A172 (cell line): ENCODE data around the gene LSM7. TPM values are rescaled to one million over a fixed set of nuclear protein-coding genes. Genes with fewer than 3 reads are reported as not detected.
A peak's percentile ranks its signal among the peaks of the same experiment; 100 is the strongest.
"Not testable (repeated sequence)": the region's sequence is repeated elsewhere in the genome, so short reads cannot be mapped to it uniquely, and the experiment has no call there.

Experiments used
- DNase-seq: peaks from one replicate; pipeline ENCODE4 v3.0.0-alpha.2; 2015; ENCODE audit warnings: low spot score
- total RNA-seq: library from RNA; depleted of rRNA; stranded (reverse); fragments of >200 nt; shearing (Covaris generic); gene quantifications from 2 replicates; pipeline ENCODE4 v1.2.3, GENCODE V29; 2014

LSM7 gene
- total RNA-seq, 1 experiment from 2014 or later = 493 TPM

DNA sequence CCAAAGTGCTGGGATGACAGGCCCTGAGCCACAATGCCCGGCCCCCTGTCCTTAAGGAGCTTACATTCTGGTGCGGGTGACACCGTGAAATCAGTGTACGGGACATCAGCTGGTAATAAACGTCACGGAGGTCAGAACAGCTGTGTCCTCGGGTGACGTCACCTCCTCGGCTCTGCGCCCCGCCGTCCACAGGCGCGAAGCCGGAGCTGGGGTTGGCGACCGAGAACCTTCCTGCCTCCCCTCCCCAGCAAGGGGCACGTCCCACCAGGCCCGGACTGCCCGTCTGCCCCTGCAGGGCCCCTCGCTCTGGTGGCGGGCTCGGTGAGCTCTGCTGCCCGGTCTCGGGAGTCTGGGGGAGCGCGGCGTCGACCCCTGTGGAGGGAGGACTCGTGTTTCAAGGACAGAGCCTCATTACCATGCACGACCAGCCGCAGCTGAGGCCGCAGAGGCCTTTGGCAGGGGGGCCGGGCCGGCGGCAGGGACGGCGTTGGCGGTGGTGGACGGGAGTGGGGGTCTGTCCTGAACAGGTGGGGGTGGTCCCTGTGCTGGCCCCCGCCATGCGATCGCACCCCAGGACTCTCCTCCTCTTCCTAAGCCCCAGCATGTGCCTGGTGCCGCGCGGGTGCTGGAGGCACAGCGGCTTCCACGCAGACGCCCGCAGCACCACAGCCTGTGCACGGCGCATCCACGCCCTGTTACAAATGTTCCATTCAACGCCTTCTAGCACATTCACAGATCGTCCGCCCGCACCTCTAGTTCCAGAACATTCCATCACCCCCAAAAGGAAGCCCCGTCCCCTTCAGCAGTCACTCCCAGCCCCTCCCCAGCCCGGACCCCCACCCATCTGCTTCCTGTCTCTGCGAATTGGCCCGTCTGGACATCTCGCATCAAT is 25.8 kb downstream of the LSM7 start:
- DNase-seq = no peak

GRCh38 chr19:2300533-2300932 is 27.9 kb downstream of the LSM7 start:
- DNase-seq = no peak

DNA sequence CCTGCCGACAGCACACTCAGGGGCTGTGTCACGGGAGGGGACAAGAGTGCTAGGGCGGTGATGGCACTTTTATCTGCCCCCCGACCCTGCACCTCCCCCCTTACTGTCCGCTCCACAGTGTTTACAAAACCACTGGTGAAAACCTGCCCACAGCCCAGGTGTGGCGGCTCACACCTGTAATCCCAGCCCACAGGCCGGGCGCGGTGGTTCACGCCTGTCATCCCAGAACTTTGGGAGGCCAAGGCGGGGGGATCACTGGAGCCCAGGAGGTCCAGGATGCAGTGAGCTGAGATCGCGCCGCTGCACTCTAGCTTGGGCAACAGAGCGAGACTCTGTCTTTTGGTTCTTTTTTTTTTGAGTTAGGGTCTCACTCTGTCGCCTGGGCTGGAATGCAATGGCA is 32.2 kb downstream of the LSM7 start:
- no peak for DNase-seq

- peak; percentile 53 for DNase-seq
Measured at GRCh38 chr19:2294687-2295335, 33.6 kb downstream of the LSM7 start.

DNA sequence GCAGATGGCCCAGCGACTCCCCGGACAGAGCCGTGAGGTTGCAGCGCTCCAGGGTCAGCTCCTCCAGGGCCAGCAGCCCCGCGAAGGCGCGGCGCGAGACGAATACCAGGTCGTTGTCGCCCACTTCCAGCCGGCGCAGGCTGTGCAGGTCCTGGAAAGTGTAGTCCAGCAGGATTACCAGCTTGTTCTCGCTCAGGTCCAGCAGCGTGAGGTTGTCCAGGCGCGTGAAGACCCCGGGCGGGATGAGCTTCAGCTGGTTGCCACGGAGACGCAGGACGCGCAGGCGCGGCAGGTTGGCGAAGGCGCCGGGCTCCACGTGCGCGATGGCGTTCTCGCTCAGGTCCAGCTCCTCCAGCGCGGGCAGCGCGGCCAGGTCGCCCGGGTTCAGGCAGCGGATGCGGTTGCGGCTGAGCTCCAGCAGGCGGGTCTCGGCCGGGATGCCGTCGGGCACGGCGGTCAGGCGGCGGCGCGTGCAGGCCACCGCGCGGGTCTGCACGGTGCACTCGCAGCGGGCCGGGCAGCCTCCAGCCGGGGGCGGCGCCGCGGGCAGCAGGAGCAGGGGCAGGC is 37.1 kb downstream of the LSM7 start:
- no peak for DNase-seq

GRCh38 chr19:2290441-2291184 is 37.8 kb downstream of the LSM7 start:
- no peak for DNase-seq

- DNase-seq = no peak
Measured at GRCh38 chr19:2289714-2290435, 38.5 kb downstream of the LSM7 start.

DNA sequence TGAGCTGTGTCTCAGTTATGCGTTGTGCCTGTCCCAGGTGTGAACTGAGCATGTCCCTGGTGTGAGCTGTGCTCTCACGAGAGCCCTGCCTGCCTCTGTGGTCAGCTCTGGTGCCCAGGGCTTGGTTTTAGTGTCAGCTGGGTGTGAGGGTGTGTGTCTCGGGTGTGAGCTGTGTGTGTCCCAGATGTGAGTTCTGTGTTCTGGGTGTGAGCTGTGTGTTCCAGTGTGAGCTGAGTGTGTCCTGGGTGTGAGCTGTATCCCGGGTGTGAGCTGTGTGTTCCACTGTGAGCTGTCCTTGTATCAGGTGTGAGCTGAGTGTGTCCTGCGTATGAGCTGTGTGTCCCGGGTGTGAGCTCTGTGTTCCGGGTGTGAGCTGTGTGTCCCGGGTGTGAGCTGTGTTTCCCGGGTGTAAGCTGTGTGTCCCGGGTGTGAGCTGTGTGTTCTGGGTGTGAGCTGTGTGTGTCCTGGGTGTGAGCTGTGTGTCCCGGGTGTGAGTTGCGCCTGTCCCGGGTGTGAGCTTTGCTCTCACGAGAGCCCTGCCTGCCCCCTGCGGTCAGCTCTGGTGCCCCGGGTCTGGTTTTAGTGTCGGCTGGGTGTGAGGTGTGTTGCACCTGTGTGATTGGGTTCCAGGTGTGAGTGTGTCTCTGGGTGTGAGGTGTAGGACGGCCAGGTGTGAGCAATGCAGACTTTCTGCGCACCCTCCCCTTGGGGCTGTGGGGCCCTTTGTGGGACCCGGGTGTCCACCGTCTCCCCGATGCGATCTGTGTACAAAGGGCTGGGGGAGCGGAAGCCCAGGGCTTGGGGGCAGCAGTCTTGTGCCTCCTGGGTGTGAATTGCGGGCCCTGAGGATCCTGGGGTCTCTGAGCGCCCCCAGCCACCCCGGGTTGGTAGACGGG is 39.3 kb downstream of the LSM7 start:
- DNase-seq = no peak

GRCh38 chr19:2288338-2288817 is 40.0 kb downstream of the LSM7 start:
- DNase-seq = no peak

GRCh38 chr19:2287585-2288337 is 40.6 kb downstream of the LSM7 start:
- no peak for DNase-seq

- no peak for DNase-seq
Measured at GRCh38 chr19:2286402-2287140, 41.8 kb downstream of the LSM7 start.

DNA sequence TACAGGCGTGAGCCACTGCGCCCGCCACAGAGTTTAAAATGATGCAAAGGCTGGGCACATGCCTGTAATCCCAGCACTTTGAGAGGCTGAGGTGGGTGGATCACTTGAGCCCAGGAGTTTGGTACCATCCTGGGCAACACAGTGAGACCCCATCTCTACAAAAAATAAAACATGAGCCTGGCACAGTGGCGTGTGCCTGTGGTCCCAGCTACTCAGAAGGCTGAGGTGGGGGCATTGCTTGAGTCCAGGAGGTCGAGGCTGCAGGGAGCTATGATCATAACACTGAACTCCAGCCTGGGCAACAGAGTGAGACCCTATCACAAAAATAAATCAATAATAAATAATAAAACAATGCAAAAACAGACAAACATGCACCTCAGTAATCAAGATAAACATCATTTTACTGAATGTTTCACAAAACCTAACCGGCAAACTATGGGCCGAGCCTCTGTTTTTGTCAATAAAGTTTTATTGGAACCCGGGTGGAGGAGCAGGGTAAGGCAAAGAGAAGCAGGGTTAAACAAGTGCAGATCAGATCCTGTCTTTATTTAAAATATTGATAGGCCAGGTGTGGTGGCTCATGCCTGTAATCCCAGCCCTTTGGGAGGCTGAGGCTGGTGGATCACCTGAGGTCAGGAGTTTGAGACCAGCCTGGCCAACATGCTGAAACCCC is 44.4 kb downstream of the LSM7 start:
- no peak for DNase-seq

DNA sequence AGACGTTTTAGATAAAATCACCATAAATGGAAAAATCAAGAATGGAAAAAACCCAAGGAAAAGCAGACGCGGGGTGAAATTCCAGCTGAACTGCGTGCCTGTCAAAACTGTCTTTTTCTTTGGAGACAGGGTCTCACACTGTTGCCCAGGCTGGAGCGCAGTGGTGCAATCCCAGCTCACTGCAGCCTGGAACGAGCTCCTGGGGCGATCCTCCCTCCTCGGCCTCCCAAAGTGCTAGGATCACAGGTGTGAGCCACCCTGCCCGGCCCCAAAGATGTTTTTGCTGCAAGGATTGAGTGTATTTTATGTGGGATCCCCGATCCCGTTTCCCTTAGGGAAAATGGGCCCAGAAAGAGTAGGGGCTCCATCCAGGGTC is 45.5 kb downstream of the LSM7 start:
- no peak for DNase-seq

- DNase-seq = peak; percentile 78
Measured at GRCh38 chr19:2282062-2282861, 46.1 kb downstream of the LSM7 start, which contains the start of gene PEAK3. TSS of gene PEAK3 (minus strand) at chr19:2282175. CDS start at chr19:2280931, 1,244 bp downstream.

DNA sequence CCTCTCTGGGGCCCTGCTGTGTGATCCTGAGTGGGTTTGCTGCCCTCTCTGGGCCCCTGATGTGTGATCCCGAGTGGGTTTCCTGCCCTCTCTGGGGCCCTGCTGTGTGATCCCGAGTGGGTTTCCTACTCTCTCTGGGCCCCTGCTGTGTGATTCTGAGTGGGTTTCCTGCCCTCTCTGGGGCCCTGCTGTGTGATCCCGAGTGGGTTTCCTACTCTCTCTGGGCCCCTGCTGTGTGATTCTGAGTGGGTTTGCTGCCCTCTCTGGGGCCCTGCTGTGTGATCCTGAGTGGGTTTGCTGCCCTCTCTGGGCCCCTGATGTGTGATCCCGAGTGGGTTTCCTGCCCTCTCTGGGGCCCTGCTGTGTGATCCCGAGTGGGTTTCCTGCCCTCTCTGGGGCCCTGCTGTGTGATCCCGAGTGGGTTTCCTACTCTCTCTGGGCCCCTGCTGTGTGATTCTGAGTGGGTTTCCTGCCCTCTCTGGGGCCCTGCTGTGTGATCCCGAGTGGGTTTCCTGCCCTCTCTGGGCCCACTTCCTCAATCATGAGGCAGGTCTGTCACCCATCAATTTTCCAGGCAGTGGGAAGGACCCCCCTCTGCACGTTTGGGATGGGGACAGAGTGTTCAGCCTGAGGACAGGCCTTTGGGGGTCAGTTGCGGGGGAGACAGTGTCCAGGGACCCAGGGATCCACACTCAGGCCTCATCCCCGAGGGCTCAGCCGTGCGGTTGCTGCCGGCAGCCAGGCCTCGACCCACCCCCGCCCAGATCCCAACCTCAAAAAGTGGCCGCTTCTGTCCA is 46.9 kb downstream of the LSM7 start:
- not testable (repeated sequence) for DNase-seq

GRCh38 chr19:2280633-2281264 is 47.6 kb downstream of the LSM7 start:
- no peak for DNase-seq
